OCI-LY3 (cell line): Measurements from ENCODE around the gene CROCC2.

Experiments used
- EZH2phosphoT487 ChIP-seq: fragments of 200-600 bp; shearing (Covaris generic); IDR thresholded peaks from 2 replicates; pipeline ENCODE4 v1.6.1; 2018; ENCODE audit warnings: antibody characterized with exemption, mixed run types, low read depth
- TF ChIP-seq, protein P1 (sequence below): fragments of 200-600, 300-600 bp; sonication (generic); IDR thresholded peaks from 2 replicates; pipeline ENCODE4 v1.5.1; 2014; ENCODE audit warnings: antibody characterized with exemption, low read length, low read depth

DNA sequence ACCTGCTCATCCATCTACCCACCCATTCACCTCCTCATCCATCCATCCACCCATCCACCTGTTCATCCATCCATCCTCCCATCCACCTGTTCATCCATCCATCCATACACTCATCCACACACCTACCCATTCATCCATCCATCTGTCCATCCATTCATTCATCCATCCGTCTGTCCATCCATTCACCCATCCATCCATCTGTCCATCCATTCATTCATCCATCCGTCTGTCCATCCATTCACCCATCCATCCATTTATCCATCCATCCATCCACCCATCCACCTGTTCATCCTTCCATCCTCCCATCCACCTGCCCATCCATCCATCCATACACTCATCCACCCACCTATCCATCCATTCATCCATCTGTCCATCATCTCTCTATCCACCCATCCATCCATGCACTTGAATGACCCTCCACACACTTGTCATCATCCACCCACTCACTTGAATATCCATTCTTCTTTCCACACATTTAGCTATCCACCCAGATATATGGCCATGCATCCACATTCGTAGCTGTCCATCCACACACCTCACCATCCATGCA, 45.0 kb downstream of the CROCC2 start:
- TF ChIP-seq, protein P1, sequence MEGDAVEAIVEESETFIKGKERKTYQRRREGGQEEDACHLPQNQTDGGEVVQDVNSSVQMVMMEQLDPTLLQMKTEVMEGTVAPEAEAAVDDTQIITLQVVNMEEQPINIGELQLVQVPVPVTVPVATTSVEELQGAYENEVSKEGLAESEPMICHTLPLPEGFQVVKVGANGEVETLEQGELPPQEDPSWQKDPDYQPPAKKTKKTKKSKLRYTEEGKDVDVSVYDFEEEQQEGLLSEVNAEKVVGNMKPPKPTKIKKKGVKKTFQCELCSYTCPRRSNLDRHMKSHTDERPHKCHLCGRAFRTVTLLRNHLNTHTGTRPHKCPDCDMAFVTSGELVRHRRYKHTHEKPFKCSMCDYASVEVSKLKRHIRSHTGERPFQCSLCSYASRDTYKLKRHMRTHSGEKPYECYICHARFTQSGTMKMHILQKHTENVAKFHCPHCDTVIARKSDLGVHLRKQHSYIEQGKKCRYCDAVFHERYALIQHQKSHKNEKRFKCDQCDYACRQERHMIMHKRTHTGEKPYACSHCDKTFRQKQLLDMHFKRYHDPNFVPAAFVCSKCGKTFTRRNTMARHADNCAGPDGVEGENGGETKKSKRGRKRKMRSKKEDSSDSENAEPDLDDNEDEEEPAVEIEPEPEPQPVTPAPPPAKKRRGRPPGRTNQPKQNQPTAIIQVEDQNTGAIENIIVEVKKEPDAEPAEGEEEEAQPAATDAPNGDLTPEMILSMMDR: no peak
- TF ChIP-seq EZH2phosphoT487: no peak
